HAP-1 (cell line): ENCODE measurements around the gene SERTAD4.

ENCODE experiments used
- DNase-seq, 2 experiments: peaks; one replicate each; pipeline ENCODE4 v3.0.0-alpha.2; 2016 to 2020; ENCODE audit warnings: low spot score in 2 of 2
- H3K27me3 ChIP-seq: fragments of 250-450 bp; sonication (Bioruptor Pico); 2 replicates; pipeline ENCODE4 v1.5.1; 2020; ENCODE audit warnings: low read depth, mild to moderate bottlenecking, moderate library complexity
- H3K36me3 ChIP-seq: fragments of 250-450 bp; sonication (Bioruptor Pico); replicated peaks from 2 replicates; pipeline ENCODE4 v1.5.1; 2020; ENCODE audit warnings: mild to moderate bottlenecking
- H3K4me1 ChIP-seq: fragments of 250-450 bp; sonication (Bioruptor Pico); 2 replicates; pipeline ENCODE4 v1.5.1; 2020; ENCODE audit warnings: mild to moderate bottlenecking
- H3K4me3 ChIP-seq: fragments of 250-450 bp; sonication (Bioruptor Pico); 2 replicates; pipeline ENCODE4 v1.5.1; 2020; ENCODE audit warnings: mild to moderate bottlenecking, moderate library complexity
- H3K9me3 ChIP-seq: fragments of 250-450 bp; sonication (Bioruptor Pico); 2 replicates; pipeline ENCODE4 v1.5.1; 2020; ENCODE audit warnings: mild to moderate bottlenecking, moderate library complexity
- in situ Hi-C: fragments of 300-500 bp; cut with MboI; formaldehyde crosslinking; loops from 3 replicates; pipeline ENCODE4 v1.14.3; 2020; ENCODE audit warnings: low sequenced_read_pairs, inconsistent platforms, mixed read lengths

The SERTAD4 gene

GRCh38 chr1:210217482-210217881, 15.1 kb upstream of the SERTAD4 start:
- Histone ChIP-seq H3K4me3 (no peak overlapping the region), H3K9me3 (no peaks in the 10 kb centered on the region), H3K36me3 (no peaks in the 10 kb centered on the region), H3K4me1 (no peaks in the 10 kb centered on the region), H3K27me3 (no peaks in the 10 kb centered on the region; the same call in 1 of the 2 replicates)
- in situ Hi-C loops, result no loop called here
- DNase-seq, result no peak

GRCh38 chr1:210218047-210218446, 14.5 kb upstream of the SERTAD4 start:
- DNase-seq, result no peak
- H3K9me3 ChIP-seq, result no peaks in the 10 kb centered on the region
- no peak overlapping the region for H3K4me3 ChIP-seq
- H3K4me1 ChIP-seq, result no peaks in the 10 kb centered on the region
- H3K27me3 ChIP-seq, result no peaks in the 10 kb centered on the region; the same call in 1 of the 2 replicates
- no peaks in the 10 kb centered on the region for H3K36me3 ChIP-seq
- in situ Hi-C loops, result no loop called here

- H3K36me3 ChIP-seq, result no peaks in the 10 kb centered on the region
- in situ Hi-C loops, result no loop called here
- H3K27me3 ChIP-seq, result peaks cover 25% of the 10 kb centered on the region
- H3K4me1 ChIP-seq, result no peaks in the 10 kb centered on the region
- DNase-seq, result no peak
- no peak overlapping the region for H3K4me3 ChIP-seq
- H3K9me3 ChIP-seq, result no peaks in the 10 kb centered on the region
Observed at GRCh38 chr1:210222340-210223006, 10.1 kb upstream of the SERTAD4 start.

GRCh38 chr1:210223226-210223904, 9.2 kb upstream of the SERTAD4 start:
- Histone ChIP-seq H3K9me3 (no peaks in the 10 kb centered on the region), H3K4me1 (no peaks in the 10 kb centered on the region), H3K36me3 (no peaks in the 10 kb centered on the region), H3K4me3 (no peak overlapping the region), H3K27me3 (peaks cover 33% of the 10 kb centered on the region)
- no peak for DNase-seq
- in situ Hi-C loops, result no loop called here

- H3K4me3 ChIP-seq, result no peak overlapping the region
- no peaks in the 10 kb centered on the region for H3K36me3 ChIP-seq
- peaks cover 54% of the 10 kb centered on the region for H3K27me3 ChIP-seq
- no peaks in the 10 kb centered on the region for H3K4me1 ChIP-seq
- no peak for DNase-seq
- in situ Hi-C loops, result no loop called here
- no peaks in the 10 kb centered on the region for H3K9me3 ChIP-seq
Observed at GRCh38 chr1:210228158-210228557, 4.4 kb upstream of the SERTAD4 start.

GRCh38 chr1:210230149-210230695, 2.4 kb upstream of the SERTAD4 start:
- DNase-seq, result no peak
- H3K27me3 ChIP-seq, result peaks cover 55% of the 10 kb centered on the region
- H3K4me3 ChIP-seq, result no peak overlapping the region
- in situ Hi-C loops, result no loop called here
- no peaks in the 10 kb centered on the region for H3K36me3 ChIP-seq
- no peaks in the 10 kb centered on the region for H3K9me3 ChIP-seq
- H3K4me1 ChIP-seq, result peaks cover 6% of the 10 kb centered on the region

GRCh38 chr1:210231846-210232510, 618 bp upstream of the SERTAD4 start:
- Histone ChIP-seq H3K36me3 (no peaks in the 10 kb centered on the region), H3K4me3 (peak overlapping the region; percentile 15; the same call in 1 of the 2 replicates), H3K9me3 (no peaks in the 10 kb centered on the region), H3K4me1 (peaks cover 6% of the 10 kb centered on the region), H3K27me3 (peaks cover 45% of the 10 kb centered on the region)
- DNase-seq, result no peak
- in situ Hi-C loops, result no loop called here

- peak in 1 of 2 experiments; percentile 41 for DNase-seq
- peak overlapping the region; percentile 27 for H3K4me3 ChIP-seq
- H3K36me3 ChIP-seq, result no peaks in the 10 kb centered on the region
- peaks cover 6% of the 10 kb centered on the region for H3K4me1 ChIP-seq
- H3K27me3 ChIP-seq, result peaks cover 38% of the 10 kb centered on the region
- in situ Hi-C loops, result no loop called here
- H3K9me3 ChIP-seq, result no peaks in the 10 kb centered on the region
Observed at GRCh38 chr1:210233216-210233494, 559 bp downstream of the SERTAD4 start.

- no peaks in the 10 kb centered on the region for H3K9me3 ChIP-seq
- peaks cover 6% of the 10 kb centered on the region for H3K4me1 ChIP-seq
- H3K4me3 ChIP-seq, result peak overlapping the region; percentile 27
- in situ Hi-C loops, result no loop called here
- peak in 1 of 2 experiments; percentile 59 for DNase-seq
- no peaks in the 10 kb centered on the region for H3K36me3 ChIP-seq
- peaks cover 37% of the 10 kb centered on the region for H3K27me3 ChIP-seq
Observed at GRCh38 chr1:210233495-210234328, 1.1 kb downstream of the SERTAD4 start.

- in situ Hi-C loops, result no loop called here
- Histone ChIP-seq H3K4me1 (peaks cover 6% of the 10 kb centered on the region), H3K4me3 (no peak overlapping the region), H3K27me3 (peaks cover 37% of the 10 kb centered on the region), H3K9me3 (no peaks in the 10 kb centered on the region), H3K36me3 (no peaks in the 10 kb centered on the region)
- DNase-seq, result no peak
Observed at GRCh38 chr1:210234329-210234757, 1.7 kb downstream of the SERTAD4 start.

GRCh38 chr1:210235363-210236053, 2.9 kb downstream of the SERTAD4 start:
- H3K4me3 ChIP-seq, result no peak overlapping the region
- H3K27me3 ChIP-seq, result peaks cover 30% of the 10 kb centered on the region
- in situ Hi-C loops, result no loop called here
- H3K4me1 ChIP-seq, result peaks cover 6% of the 10 kb centered on the region
- H3K9me3 ChIP-seq, result no peaks in the 10 kb centered on the region
- DNase-seq, result no peak
- H3K36me3 ChIP-seq, result no peaks in the 10 kb centered on the region

- Histone ChIP-seq H3K36me3 (no peaks in the 10 kb centered on the region), H3K4me1 (peaks cover 6% of the 10 kb centered on the region), H3K4me3 (no peak overlapping the region), H3K9me3 (no peaks in the 10 kb centered on the region), H3K27me3 (peaks cover 22% of the 10 kb centered on the region)
- DNase-seq, result no peak
- in situ Hi-C loops, result no loop called here
Observed at GRCh38 chr1:210236386-210236839, 3.8 kb downstream of the SERTAD4 start.
